Measurements from ENCODE around the gene HRC. TPM values are rescaled to one million over a fixed set of nuclear protein-coding genes. Genes with fewer than 3 reads are reported as not detected.
A peak's percentile ranks its signal among the peaks of the same experiment; 100 is the strongest.

HRC gene
- total RNA-seq, 4 donors from 2014 or later, result 0.83 to 11.1 (median 4.1) TPM

GRCh38 chr19:49118565-49119410 lies 36.4 kb downstream of the HRC start, which contains the start of gene C19orf73:
Gene C19orf73 (minus strand): TSS chr19:49119143. CDS start chr19:49119022, 121 bp downstream.
- DNase-seq (ENCODE audit: extremely low spot score), result peak; percentile 97
- TF ChIP-seq, protein P1, sequence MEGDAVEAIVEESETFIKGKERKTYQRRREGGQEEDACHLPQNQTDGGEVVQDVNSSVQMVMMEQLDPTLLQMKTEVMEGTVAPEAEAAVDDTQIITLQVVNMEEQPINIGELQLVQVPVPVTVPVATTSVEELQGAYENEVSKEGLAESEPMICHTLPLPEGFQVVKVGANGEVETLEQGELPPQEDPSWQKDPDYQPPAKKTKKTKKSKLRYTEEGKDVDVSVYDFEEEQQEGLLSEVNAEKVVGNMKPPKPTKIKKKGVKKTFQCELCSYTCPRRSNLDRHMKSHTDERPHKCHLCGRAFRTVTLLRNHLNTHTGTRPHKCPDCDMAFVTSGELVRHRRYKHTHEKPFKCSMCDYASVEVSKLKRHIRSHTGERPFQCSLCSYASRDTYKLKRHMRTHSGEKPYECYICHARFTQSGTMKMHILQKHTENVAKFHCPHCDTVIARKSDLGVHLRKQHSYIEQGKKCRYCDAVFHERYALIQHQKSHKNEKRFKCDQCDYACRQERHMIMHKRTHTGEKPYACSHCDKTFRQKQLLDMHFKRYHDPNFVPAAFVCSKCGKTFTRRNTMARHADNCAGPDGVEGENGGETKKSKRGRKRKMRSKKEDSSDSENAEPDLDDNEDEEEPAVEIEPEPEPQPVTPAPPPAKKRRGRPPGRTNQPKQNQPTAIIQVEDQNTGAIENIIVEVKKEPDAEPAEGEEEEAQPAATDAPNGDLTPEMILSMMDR (IDR thresholded peaks at IDR 0.05), result peak in 1 of 3 experiments; percentile 16
- TF ChIP-seq POLR2AphosphoS5 (IDR thresholded peaks at IDR 0.05), result peak; percentile 78 to 85
- TF ChIP-seq POLR2A (IDR thresholded peaks at IDR 0.05; ENCODE audit: low read depth), result no peak
- no peak for TF ChIP-seq EP300 (IDR thresholded peaks at IDR 0.05)
- intact Hi-C loops (cut with DNase I), result no loop called here
- H3K4me1 ChIP-seq, result peaks cover 29 to 49% (median 41%) of the 10 kb centered on the region in 4 donors
- H3K4me3 ChIP-seq, result peak within 1 kb of the TSS; percentile 63 to 86 (median 70)
- peaks cover 0 to 4% (median 0%) of the 10 kb centered on the region in 4 donors for H3K36me3 ChIP-seq
- WGBS, result 0% methylated on average over 1 of the region's 85 CpGs
- no peaks in the 10 kb centered on the region for H3K9me3 ChIP-seq
- H3K27me3 ChIP-seq, result no peaks in the 10 kb centered on the region
- H3K27ac ChIP-seq (replicated peaks in 1 of 4), result peak within 1 kb of the TSS; percentile 92 to 99 (median 97)

DNA sequence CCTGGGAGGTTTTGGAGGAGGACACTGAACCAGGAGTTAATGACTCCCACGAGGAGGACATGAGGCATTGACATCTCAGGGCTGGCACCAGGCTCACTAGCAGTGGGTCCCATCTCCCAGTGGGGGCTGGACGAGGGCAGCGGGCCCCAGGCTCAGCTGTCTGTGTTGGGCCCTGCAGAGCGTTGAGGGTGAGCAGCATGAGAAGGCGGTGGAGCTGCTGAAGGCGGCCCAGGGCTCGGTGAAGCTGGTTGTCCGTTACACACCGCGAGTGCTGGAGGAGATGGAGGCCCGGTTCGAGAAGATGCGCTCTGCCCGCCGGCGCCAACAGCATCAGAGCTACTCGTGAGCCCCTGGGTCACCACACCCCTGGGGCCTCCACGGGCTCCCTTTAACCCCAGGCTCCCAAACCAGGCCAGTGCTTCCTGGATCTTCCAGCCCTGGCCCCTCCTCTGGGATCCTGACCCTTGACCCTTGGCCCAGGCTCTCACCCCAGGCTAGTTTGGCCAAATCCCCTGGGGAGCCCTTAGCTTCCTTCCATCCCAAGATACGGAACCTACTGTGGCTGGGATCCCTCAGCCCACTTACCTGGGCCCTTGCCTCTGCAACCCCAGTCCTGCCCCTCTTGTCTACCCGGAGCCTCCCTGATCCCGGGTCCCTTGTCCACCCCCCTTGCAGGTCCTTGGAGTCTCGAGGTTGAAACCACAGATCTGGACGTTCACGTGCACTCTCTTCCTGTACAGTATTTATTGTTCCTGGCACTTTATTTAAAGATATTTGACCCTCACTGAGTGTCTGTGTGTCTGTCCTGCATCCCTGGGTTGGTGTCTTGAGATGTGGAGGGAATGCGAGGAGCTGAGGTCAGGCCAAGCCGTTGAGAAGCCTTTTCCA lies 37.3 kb downstream of the HRC start:
- Histone ChIP-seq H3K27ac (replicated peaks in 1 of 4) (peak overlapping the region; percentile 92 to 99 (median 97)), H3K36me3 (peaks cover 0 to 4% (median 0%) of the 10 kb centered on the region in 4 donors), H3K4me1 (peaks cover 35 to 57% (median 47%) of the 10 kb centered on the region in 4 donors), H3K9me3 (no peaks in the 10 kb centered on the region), H3K27me3 (no peaks in the 10 kb centered on the region), H3K4me3 (peak overlapping the region; percentile 63 to 86 (median 70))
- no peak for TF ChIP-seq POLR2AphosphoS5 (IDR thresholded peaks at IDR 0.05)
- intact Hi-C loops (cut with DNase I), result no loop called here
- DNase-seq (ENCODE audit: extremely low spot score), result no peak
- 70% methylated on average over 24 of the region's 26 CpGs for WGBS

- TF ChIP-seq EP300 (IDR thresholded peaks at IDR 0.05) (no peak), POLR2AphosphoS5 (IDR thresholded peaks at IDR 0.05) (no peak)
- TF ChIP-seq, protein P1 (IDR thresholded peaks at IDR 0.05), result no peak
- intact Hi-C loops (cut with DNase I), result no loop called here
- Histone ChIP-seq H3K9me3 (no peaks in the 10 kb centered on the region), H3K27ac (replicated peaks in 1 of 4) (peak overlapping the region in 1 of 4 donors; percentile 1), H3K27me3 (no peaks in the 10 kb centered on the region), H3K4me3 (no peak overlapping the region), H3K36me3 (peaks cover 0 to 4% (median 0%) of the 10 kb centered on the region in 4 donors), H3K4me1 (peaks cover 35 to 57% (median 47%) of the 10 kb centered on the region in 4 donors)
- DNase-seq (ENCODE audit: extremely low spot score), result no peak
- 57% methylated on average over 1 of the region's 1 CpG for WGBS
Measured at GRCh38 chr19:49116544-49116943, 38.7 kb downstream of the HRC start.

DNA sequence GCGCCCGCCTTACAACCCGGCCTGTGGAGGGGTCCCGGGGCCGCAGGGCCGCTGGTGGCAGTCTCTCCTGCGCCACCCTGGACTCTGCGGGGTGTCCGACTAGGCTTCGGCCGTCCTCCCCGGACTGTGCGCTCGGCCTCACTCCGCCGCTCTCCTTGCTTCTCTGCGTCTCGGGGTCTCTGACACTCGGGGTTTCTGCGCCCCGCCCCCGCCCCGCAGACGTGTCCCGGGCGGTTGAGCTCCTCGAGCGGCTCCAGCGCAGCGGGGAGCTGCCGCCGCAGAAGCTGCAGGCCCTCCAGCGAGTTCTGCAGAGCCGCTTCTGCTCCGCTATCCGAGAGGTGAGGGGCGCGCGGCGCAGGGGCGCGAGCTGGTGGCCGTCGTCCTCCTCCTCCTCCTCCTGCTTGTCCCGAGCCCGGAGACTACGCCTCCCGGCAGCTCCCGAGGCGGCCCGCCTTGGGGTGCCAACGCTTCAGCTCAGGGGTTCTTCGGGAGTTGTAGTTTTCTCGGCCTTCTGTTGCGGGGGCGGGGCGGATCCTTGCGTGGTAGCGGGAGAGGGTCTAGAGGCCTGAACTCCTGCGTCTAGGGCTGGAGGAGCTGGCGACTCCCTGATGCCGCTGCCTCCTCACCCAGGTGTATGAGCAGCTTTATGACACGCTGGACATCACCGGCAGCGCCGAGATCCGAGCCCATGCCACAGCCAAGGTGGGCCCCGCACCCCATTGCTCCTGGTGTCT lies 40.4 kb downstream of the HRC start:
- no peaks in the 10 kb centered on the region for H3K9me3 ChIP-seq
- 21% methylated on average over 28 of the region's 68 CpGs for WGBS
- H3K4me3 ChIP-seq, result peak overlapping the region; percentile 89 to 97 (median 93)
- peaks cover 40 to 63% (median 50%) of the 10 kb centered on the region in 4 donors for H3K4me1 ChIP-seq
- intact Hi-C loops (cut with DNase I), result loop anchor here (5.0 kb wide), 1 partner anchor 33 kb away; no protein-coding TSS in a partner anchor
- no peak for DNase-seq (ENCODE audit: extremely low spot score)
- H3K27ac ChIP-seq (replicated peaks in 1 of 4), result peak overlapping the region; percentile 84 to 91 (median 90)
- H3K27me3 ChIP-seq, result no peaks in the 10 kb centered on the region
- peak; percentile 44 to 45 for TF ChIP-seq POLR2AphosphoS5 (IDR thresholded peaks at IDR 0.05)
- TF ChIP-seq EP300 (IDR thresholded peaks at IDR 0.05), result no peak
- peaks cover 0 to 4% (median 0%) of the 10 kb centered on the region in 4 donors for H3K36me3 ChIP-seq
